SK-N-SH treated with all-trans-retinoic acid at 6 μM for 48 hours (cell line): ENCODE data around the gene PTPRS.

Experiments used
- CSDC2 ChIP-seq: fragments of 250-450 bp; sonication (Bioruptor Pico); IDR thresholded peaks from 2 replicates; pipeline ENCODE4 v1.5.0; 2020; ENCODE audit warnings: mild to moderate bottlenecking, moderate library complexity
- GLIS3 ChIP-seq: fragments of 250-450 bp; sonication (Bioruptor Pico); IDR thresholded peaks from 2 replicates; pipeline ENCODE4 v1.5.0; 2020; ENCODE audit warnings: mild to moderate bottlenecking, moderate library complexity
- ISL1 ChIP-seq: fragments of 250-450 bp; sonication (Bioruptor Pico); IDR thresholded peaks from 2 replicates; pipeline ENCODE4 v2.1.2; 2022; ENCODE audit warnings: mild to moderate bottlenecking, moderate library complexity
- ZC3H10 ChIP-seq: fragments of 250-450 bp; sonication (Bioruptor Pico); IDR thresholded peaks from 2 replicates; pipeline ENCODE4 v1.5.1; 2021; ENCODE audit warnings: mild to moderate bottlenecking, moderate library complexity
- ZFP30 ChIP-seq: fragments of 450-650 bp; formaldehyde crosslinking; IDR thresholded peaks from 2 replicates; pipeline ENCODE4 v1.5.0; 2022; ENCODE audit warnings: mild to moderate bottlenecking, moderate library complexity
- ZNF70 ChIP-seq: fragments of 450-650 bp; formaldehyde crosslinking; IDR thresholded peaks from 2 replicates; pipeline ENCODE4 v1.5.0; 2020; ENCODE audit warnings: mild to moderate bottlenecking, moderate library complexity
- TF ChIP-seq, protein P1 (sequence below): fragments of 250-450 bp; sonication (Bioruptor Pico); IDR thresholded peaks from 2 replicates; pipeline ENCODE4 v1.8.0; 2020; ENCODE audit warnings: mild to moderate bottlenecking, moderate library complexity, borderline replicate concordance
- TF ChIP-seq, protein P2 (sequence below): fragments of 250-450 bp; sonication (Bioruptor Pico); IDR thresholded peaks from 2 replicates; pipeline ENCODE4 v1.5.1; 2020; ENCODE audit warnings: low read depth, mild to moderate bottlenecking, moderate library complexity

DNA sequence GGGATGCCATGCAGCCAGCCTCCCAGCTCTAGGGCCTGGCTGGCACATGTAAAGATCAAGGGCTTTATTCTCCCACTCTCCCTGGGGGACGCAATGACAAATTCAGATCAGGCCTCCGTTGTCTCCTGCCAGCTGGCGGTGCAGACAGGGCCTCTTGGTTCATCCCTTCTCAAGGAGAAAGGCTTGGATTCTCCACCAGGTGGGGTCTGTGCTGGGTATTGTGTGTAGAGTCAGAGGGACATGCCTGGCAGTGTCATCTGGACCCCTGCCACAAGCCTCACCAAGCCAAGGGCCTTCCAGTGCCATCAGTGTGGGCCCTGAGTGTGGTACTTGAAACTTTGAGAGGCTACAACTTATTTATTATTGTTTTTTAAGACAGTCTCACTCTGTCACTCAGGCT is 8.4 kb upstream of the PTPRS start:
- TF ChIP-seq, protein P1, sequence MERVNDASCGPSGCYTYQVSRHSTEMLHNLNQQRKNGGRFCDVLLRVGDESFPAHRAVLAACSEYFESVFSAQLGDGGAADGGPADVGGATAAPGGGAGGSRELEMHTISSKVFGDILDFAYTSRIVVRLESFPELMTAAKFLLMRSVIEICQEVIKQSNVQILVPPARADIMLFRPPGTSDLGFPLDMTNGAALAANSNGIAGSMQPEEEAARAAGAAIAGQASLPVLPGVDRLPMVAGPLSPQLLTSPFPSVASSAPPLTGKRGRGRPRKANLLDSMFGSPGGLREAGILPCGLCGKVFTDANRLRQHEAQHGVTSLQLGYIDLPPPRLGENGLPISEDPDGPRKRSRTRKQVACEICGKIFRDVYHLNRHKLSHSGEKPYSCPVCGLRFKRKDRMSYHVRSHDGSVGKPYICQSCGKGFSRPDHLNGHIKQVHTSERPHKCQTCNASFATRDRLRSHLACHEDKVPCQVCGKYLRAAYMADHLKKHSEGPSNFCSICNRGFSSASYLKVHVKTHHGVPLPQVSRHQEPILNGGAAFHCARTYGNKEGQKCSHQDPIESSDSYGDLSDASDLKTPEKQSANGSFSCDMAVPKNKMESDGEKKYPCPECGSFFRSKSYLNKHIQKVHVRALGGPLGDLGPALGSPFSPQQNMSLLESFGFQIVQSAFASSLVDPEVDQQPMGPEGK (CRISPR knock-in tag), result no peak
- TF ChIP-seq, protein P2, sequence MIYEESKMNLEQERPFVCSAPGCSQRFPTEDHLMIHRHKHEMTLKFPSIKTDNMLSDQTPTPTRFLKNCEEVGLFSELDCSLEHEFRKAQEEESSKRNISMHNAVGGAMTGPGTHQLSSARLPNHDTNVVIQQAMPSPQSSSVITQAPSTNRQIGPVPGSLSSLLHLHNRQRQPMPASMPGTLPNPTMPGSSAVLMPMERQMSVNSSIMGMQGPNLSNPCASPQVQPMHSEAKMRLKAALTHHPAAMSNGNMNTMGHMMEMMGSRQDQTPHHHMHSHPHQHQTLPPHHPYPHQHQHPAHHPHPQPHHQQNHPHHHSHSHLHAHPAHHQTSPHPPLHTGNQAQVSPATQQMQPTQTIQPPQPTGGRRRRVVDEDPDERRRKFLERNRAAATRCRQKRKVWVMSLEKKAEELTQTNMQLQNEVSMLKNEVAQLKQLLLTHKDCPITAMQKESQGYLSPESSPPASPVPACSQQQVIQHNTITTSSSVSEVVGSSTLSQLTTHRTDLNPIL (CRISPR knock-in tag), result no peak
- TF ChIP-seq ZFP30 (no peak), GLIS3 (CRISPR knock-in tag) (no peak), ISL1 (CRISPR knock-in tag) (no peak), ZC3H10 (CRISPR knock-in tag) (no peak), ZNF70 (CRISPR knock-in tag) (no peak), CSDC2 (CRISPR knock-in tag) (no peak)
